K562 (cell line): ENCODE data around the gene ECI1. TPM values are rescaled to one million over a fixed set of nuclear protein-coding genes. Genes with fewer than 3 reads are reported as not detected.

Source experiments
- ATF7 ChIP-seq: fragments of 450-650 bp; IDR thresholded peaks from 2 replicates; pipeline ENCODE4 v1.7.1; 2014; ENCODE audit warnings: mild to moderate bottlenecking, moderate library complexity
- CTBP1 ChIP-seq: fragments of 450-650 bp; IDR thresholded peaks from 2 replicates; pipeline ENCODE4 v1.6.1; 2016; ENCODE audit warnings: borderline replicate concordance
- FIP1L1 ChIP-seq: fragments of 200-400 bp; formaldehyde crosslinking; IDR thresholded peaks from 2 replicates; pipeline ENCODE4 v1.6.1; 2018; ENCODE audit warnings: mild to moderate bottlenecking, low read depth, low read length; ENCODE audit not compliant: poor library complexity, severe bottlenecking
- FOXK1 ChIP-seq: sonication (generic); formaldehyde crosslinking; IDR thresholded peaks from 2 replicates; pipeline ENCODE4 v1.8.0; 2022; ENCODE audit warnings: missing genetic modification reagents, mild to moderate bottlenecking, borderline replicate concordance
- GABPB1 ChIP-seq: sonication (generic); formaldehyde crosslinking; IDR thresholded peaks from 2 replicates; pipeline ENCODE4 v1.8.0; 2022; ENCODE audit warnings: mild to moderate bottlenecking, missing genetic modification reagents
- GATA2 ChIP-seq: sonication (generic); formaldehyde crosslinking; IDR thresholded peaks from 2 replicates; pipeline ENCODE4 v1.4.0; 2020; ENCODE audit warnings: mild to moderate bottlenecking, missing genetic modification reagents
- HES1 ChIP-seq: fragments of 450-650 bp; IDR thresholded peaks from 2 replicates; pipeline ENCODE4 v1.6.1; 2016; ENCODE audit warnings: low read depth, mild to moderate bottlenecking, moderate library complexity
- HMGN3 ChIP-seq: IDR thresholded peaks from 2 replicates; pipeline ENCODE4 v1.6.1; 2011; ENCODE audit warnings: borderline replicate concordance, low read depth, mild to moderate bottlenecking, mixed read lengths, low read length; ENCODE audit not compliant: insufficient read length; ENCODE audit errors: extremely low read depth
- HNRNPLL ChIP-seq: fragments of 200-400 bp; formaldehyde crosslinking; IDR thresholded peaks from 2 replicates; pipeline ENCODE4 v1.6.1; 2017; ENCODE audit warnings: low read length, low read depth, mild to moderate bottlenecking; ENCODE audit not compliant: poor library complexity, severe bottlenecking
- JUND ChIP-seq, 2 experiments: IDR thresholded peaks; 2 replicates in 1 of 2; 3 replicates in 1 of 2; pipeline ENCODE4 v1.6.1; 2011; ENCODE audit warnings: borderline replicate concordance in 2 of 2, low read depth in 2 of 2, low read length in 2 of 2, improper control_type of control experiment in 1 of 2, missing biosample characterization in 1 of 2, missing genetic modification characterization in 1 of 2, missing genetic modification reagents in 1 of 2
- MEIS2 ChIP-seq: fragments of 450-650 bp; IDR thresholded peaks from 2 replicates; pipeline ENCODE4 v1.6.1; 2014; ENCODE audit warnings: mild to moderate bottlenecking; ENCODE audit not compliant: partially characterized antibody
- TAF1 ChIP-seq: IDR thresholded peaks from 2 replicates; pipeline ENCODE4 v1.6.1; 2011; ENCODE audit warnings: mild to moderate bottlenecking, low read length, moderate library complexity; ENCODE audit not compliant: insufficient read depth, control insufficient read depth, severe bottlenecking; ENCODE audit errors: extremely low read depth
- ZBTB33 ChIP-seq: sonication (generic); formaldehyde crosslinking; IDR thresholded peaks from 2 replicates; pipeline ENCODE4 v1.8.1; 2023; ENCODE audit warnings: mild to moderate bottlenecking, missing genetic modification reagents
- ZBTB7A ChIP-seq: IDR thresholded peaks from 2 replicates; pipeline ENCODE4 v1.6.1; 2011; ENCODE audit warnings: low read depth, mild to moderate bottlenecking, low read length, moderate library complexity, borderline replicate concordance; ENCODE audit not compliant: control insufficient read depth
- ZNF184 ChIP-seq: sonication (generic); formaldehyde crosslinking; IDR thresholded peaks from 2 replicates; pipeline ENCODE4 v1.5.0; 2020; ENCODE audit warnings: missing genetic modification reagents
- polyA plus RNA-seq, 8 experiments: library from polyadenylated mRNA; depleted of rRNA in 4 of 8; stranded (reverse) in 5 of 8; unstranded in 3 of 8; fragments of >200 nt; fragmentation: Nextera tagmentation in 2 of 8; fragmentation: Illumina TruSeq in 1 of 8; extraction: Ambion mirVana in 2 of 8; extraction: Trizol in 1 of 8; gene quantifications; 2 replicates each; pipeline versions ENCODE4 v1.2.1 to v1.2.3, GENCODE V29; 2011 to 2014; ENCODE audit warnings: inconsistent platforms in 1 of 8, missing spikeins in 1 of 8
- total RNA-seq, 7 experiments: library from RNA; depleted of rRNA in 6 of 7; stranded (reverse); fragments of >200 nt in 6 of 7; fragmentation: Illumina TruSeq in 2 of 7; extraction: Trizol in 2 of 7; gene quantifications; 2 replicates each; pipeline versions ENCODE4 v1.2.1 to v1.2.3, GENCODE V29; 2011 to 2021; ENCODE audit warnings: low replicate concordance in 1 of 7
- TF ChIP-seq, protein P1 (sequence below): fragments of 450-650 bp; formaldehyde crosslinking; IDR thresholded peaks from 2 replicates; pipeline ENCODE4 v1.4.0; 2020; ENCODE audit warnings: mild to moderate bottlenecking, moderate library complexity
- TF ChIP-seq, protein P2 (sequence below), 2 experiments: fragments of 450-650 bp in 1 of 2; sonication (generic) in 1 of 2; formaldehyde crosslinking; conservative IDR thresholded peaks; 2 replicates each; pipeline versions ENCODE4 v1.4.0 to v1.8.1; 2020 to 2022; ENCODE audit warnings: mild to moderate bottlenecking in 1 of 2, missing genetic modification reagents in 1 of 2

ECI1 gene
- total and polyA plus RNA-seq, 9 of the 15 experiments (the other 6 are each of a cell fraction or from before 2014, with no cell fraction given): 4.7 to 189 (median 54.0) TPM

GRCh38 chr16:2205104-2205966 is 46.1 kb downstream of the ECI1 start, which contains the start of gene MLST8 (continued):
- peak; percentile 85 for TF ChIP-seq GABPB1 (CRISPR knock-in tag)
- TF ChIP-seq HNRNPLL: peak; percentile 89
- TF ChIP-seq JUND (IDR thresholded peaks at IDR 0.05; ENCODE audit: borderline replicate concordance, low read depth, low read length): peak; percentile 93
- TF ChIP-seq JUND (tag; IDR thresholded peaks at IDR 0.05; ENCODE audit: borderline replicate concordance, low read depth, low read length): 0 out of 3 replicates have a peak, but pooled peaks have one; percentile 30
- peak; percentile 98 for TF ChIP-seq ATF7
- TF ChIP-seq FIP1L1: peak; percentile 80
- no peak for TF ChIP-seq GATA2 (CRISPR knock-in tag)
- TF ChIP-seq ZBTB33: peak; percentile 20; the same call in 1 of the 2 replicates
- peak; percentile 78 for TF ChIP-seq HMGN3
- peak; percentile 87 for TF ChIP-seq TAF1
- TF ChIP-seq HES1: peak; percentile 83
- peak; percentile 86; the same call in 1 of the 2 replicates for TF ChIP-seq ZBTB7A
- TF ChIP-seq, protein P1, sequence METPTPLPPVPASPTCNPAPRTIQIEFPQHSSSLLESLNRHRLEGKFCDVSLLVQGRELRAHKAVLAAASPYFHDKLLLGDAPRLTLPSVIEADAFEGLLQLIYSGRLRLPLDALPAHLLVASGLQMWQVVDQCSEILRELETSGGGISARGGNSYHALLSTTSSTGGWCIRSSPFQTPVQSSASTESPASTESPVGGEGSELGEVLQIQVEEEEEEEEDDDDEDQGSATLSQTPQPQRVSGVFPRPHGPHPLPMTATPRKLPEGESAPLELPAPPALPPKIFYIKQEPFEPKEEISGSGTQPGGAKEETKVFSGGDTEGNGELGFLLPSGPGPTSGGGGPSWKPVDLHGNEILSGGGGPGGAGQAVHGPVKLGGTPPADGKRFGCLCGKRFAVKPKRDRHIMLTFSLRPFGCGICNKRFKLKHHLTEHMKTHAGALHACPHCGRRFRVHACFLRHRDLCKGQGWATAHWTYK (CRISPR knock-in tag): peak; percentile 94
- TF ChIP-seq ZNF184 (CRISPR knock-in tag): no peak
- TF ChIP-seq, protein P2, sequence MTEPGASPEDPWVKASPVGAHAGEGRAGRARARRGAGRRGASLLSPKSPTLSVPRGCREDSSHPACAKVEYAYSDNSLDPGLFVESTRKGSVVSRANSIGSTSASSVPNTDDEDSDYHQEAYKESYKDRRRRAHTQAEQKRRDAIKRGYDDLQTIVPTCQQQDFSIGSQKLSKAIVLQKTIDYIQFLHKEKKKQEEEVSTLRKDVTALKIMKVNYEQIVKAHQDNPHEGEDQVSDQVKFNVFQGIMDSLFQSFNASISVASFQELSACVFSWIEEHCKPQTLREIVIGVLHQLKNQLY (CRISPR knock-in tag; conservative IDR thresholded peaks at IDR 0.05): peak; percentile 89 to 96; a peak in 3 of 4 replicates
- TF ChIP-seq CTBP1: peak; percentile 88
- 0 out of 2 replicates have a peak, but pooled peaks have one; percentile 39 for TF ChIP-seq FOXK1 (CRISPR knock-in tag)
- TF ChIP-seq MEIS2: peak; percentile 99
